DND-41 (cell line): ENCODE data around the gene MATK.

Experiments used
- EZH2 ChIP-seq: IDR thresholded peaks from 3 replicates; pipeline ENCODE4 v1.6.1; 2012; ENCODE audit warnings: borderline replicate concordance, low read depth, mild to moderate bottlenecking, moderate library complexity, low read length, inconsistent platforms; ENCODE audit not compliant: severe bottlenecking
- TF ChIP-seq, protein P1 (sequence below): IDR thresholded peaks from 2 replicates; pipeline ENCODE4 v1.5.1; 2012; ENCODE audit warnings: borderline replicate concordance, low read length, moderate library complexity, mild to moderate bottlenecking; ENCODE audit not compliant: poor library complexity, severe bottlenecking; ENCODE audit errors: extremely low read depth

DNA sequence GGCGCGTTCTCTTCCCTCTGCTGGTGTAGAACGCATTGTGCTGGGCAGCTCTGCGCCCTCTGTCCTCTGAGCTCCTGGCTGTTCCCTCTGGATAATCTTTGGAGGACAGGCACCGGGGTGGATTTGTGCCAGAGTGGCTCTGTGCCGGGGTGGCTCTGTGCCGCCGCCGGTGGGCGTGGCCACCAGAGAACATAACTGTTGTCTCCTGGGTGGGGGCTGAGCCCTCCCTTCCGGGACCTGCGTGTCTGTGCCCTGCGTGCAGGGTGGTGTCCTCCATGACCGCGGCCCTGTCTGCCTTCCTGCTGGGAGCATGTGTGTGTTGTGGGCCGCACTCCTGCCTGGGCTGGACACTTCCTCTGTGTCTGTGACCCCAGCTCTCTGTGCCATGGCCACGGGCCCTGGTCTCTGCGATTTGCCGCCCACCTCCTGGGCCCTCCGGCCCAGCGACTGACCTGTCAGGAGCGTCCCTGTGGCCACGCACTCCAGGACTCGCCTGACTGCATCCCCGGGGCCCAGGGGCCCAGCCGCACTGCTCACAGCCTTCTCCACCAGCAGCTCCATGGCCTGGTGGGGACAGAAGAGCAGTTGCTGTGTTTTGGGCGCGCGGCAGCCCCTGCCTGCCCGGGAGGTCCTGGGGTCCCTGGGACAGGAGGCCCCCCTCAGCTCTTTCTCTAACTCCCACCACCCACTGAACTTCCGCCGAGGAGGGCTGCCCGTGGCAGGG is 22.4 kb upstream of the MATK start:
- TF ChIP-seq EZH2: no peak
- TF ChIP-seq, protein P1, sequence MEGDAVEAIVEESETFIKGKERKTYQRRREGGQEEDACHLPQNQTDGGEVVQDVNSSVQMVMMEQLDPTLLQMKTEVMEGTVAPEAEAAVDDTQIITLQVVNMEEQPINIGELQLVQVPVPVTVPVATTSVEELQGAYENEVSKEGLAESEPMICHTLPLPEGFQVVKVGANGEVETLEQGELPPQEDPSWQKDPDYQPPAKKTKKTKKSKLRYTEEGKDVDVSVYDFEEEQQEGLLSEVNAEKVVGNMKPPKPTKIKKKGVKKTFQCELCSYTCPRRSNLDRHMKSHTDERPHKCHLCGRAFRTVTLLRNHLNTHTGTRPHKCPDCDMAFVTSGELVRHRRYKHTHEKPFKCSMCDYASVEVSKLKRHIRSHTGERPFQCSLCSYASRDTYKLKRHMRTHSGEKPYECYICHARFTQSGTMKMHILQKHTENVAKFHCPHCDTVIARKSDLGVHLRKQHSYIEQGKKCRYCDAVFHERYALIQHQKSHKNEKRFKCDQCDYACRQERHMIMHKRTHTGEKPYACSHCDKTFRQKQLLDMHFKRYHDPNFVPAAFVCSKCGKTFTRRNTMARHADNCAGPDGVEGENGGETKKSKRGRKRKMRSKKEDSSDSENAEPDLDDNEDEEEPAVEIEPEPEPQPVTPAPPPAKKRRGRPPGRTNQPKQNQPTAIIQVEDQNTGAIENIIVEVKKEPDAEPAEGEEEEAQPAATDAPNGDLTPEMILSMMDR: no peak
